ENCODE results near the gene DPEP2.
"Not testable (repeated sequence)": the region's sequence is repeated elsewhere in the genome, so short reads cannot be mapped to it uniquely, and the experiment has no call there.

DPEP2 gene

GRCh38 chr16:68005786-68006286 is 6.6 kb upstream of the DPEP2 start:
- DNase-seq (ENCODE audit: low spot score): peak; percentile 75

GRCh38 chr16:68005211-68005610 is 5.9 kb upstream of the DPEP2 start:
- no peak for DNase-seq (ENCODE audit: low spot score)

GRCh38 chr16:68003031-68003430 is 3.7 kb upstream of the DPEP2 start:
- no peak for DNase-seq (ENCODE audit: low spot score)

- DNase-seq (ENCODE audit: low spot score): no peak
Measured at GRCh38 chr16:68000450-68000849, 1.2 kb upstream of the DPEP2 start.

- no peak for DNase-seq (ENCODE audit: low spot score)
Measured at GRCh38 chr16:67999985-68000384, 701 bp upstream of the DPEP2 start.

- DNase-seq (ENCODE audit: low spot score): not testable (repeated sequence)
Measured at GRCh38 chr16:67998231-67998778, 979 bp downstream of the DPEP2 start.

DNA sequence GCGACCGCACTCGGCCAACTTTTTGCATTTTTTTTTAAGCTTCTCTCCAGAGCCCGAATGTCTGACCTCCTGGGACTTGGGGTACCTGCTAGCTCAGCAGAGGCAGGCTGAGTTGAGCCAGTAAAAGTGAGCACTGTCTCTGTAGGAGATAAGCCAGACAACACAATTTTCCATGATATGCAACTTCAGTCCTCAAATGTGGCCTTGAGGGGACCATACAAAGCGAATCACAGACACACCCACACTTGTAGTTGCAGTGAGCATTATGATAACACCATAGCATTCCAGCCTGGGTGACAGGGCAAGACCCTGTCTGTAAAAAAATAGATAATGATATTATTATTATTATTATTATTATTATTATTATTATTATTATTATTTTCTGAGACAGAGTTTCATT is 2.6 kb downstream of the DPEP2 start:
- DNase-seq (ENCODE audit: low spot score): no peak

- peak; percentile 52 for DNase-seq (ENCODE audit: low spot score)
Measured at GRCh38 chr16:67995423-67995822, 3.9 kb downstream of the DPEP2 start.

DNA sequence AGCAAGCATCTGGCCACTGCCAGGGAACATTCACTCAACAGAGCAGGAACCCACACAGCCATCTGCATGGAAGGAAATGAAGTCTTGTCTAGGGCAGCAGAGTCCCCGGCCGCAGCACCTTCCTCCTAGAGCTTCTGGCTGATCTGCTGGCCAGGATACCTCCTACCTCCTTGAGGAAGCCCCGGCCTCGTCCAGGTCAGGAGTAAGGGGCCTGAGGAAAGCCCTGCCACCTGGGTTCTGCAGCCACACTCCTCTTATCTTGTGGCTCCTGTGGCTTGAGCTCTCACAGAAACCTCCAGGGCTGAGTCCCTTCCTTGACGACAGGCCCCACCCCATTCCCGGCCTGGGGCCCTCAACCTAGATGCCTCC is 5.3 kb downstream of the DPEP2 start:
- DNase-seq (ENCODE audit: low spot score): not testable (repeated sequence)

DNA sequence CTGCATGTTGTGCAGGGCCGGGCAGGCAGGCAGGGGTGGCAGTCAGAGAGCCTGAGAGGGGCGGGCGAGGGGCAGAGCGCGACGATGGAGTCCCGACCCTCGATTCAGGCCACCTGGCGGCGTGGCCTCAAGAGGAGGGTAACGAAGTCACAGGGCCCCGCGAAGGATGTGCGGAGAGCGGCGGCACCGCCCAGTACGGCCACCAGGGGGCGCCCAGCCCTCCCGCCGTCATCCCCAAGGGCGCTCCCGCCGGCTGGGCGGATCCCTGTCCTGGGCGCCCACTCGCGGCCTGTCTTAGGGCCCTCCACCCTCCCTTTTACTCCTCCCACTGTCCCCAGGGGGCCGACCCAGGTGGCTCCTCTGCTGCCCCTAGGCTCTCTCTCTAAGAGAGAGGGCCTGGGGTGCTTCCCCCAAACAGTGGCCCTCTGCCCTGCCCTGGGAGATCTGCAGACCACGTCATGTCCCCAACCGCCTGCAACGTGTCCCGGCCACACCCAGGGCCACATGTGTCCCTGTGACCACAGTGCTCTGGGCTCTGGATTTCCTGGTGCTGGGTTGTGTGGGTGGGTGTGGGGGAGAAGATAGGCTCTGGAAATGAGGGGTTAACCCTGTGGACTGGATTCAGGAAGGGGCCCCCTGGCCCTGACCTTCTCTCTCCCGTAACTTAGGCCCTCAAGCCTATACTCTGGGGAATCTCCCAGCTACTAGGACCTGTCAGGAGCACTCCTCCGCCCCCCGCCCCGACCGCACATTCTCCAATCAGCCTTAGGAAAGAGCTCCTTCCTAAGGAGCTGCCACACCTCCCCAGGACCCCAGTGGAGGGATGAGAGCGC is 5.9 kb downstream of the DPEP2 start:
- peak; percentile 84 for DNase-seq (ENCODE audit: low spot score)

DNA sequence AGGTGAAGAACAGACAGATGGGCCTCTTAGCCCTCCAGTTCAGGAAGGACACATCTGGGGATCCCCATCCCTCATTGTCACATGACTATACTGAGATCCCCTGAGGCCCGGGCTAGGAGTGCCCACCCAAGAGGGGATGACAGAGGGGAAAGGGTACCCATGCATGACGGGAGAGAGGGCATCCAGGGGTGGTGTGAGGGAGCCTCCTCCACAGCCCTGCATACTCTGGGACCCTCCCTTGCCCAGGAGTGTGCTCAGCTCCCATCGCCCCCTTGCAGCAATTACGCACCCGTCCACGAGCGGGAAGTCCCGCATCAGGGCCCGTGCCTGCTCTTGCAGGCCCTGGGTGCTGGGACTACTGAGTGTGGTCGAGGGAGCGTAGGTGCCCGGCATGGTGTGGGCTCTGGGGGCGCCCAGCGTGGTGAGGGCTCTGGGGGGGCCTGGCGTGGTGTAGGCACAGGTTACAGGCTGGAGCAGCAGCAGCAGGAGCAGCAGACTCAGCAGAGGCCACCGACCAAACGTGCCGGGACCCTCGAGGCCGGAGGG is 6.5 kb downstream of the DPEP2 start:
- DNase-seq (ENCODE audit: low spot score): no peak

DNA sequence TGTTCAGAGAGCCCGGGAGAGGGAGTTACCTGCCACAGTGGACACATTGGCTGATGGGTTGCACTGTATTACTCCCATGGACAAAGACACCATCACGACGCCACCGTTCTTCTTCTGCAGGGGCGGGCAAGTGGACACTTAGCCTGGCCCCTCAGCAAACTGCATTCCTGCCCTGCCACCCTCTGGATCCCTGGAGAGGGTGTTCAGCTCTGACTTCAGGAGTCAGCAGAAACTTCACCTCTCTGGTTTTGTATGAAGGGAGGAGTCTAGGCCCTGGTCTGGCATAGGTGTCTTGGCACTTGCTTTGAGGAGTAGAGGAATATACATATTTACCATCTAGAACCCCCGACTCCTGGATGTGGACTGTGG is 9.3 kb downstream of the DPEP2 start:
- DNase-seq (ENCODE audit: low spot score): no peak

DNA sequence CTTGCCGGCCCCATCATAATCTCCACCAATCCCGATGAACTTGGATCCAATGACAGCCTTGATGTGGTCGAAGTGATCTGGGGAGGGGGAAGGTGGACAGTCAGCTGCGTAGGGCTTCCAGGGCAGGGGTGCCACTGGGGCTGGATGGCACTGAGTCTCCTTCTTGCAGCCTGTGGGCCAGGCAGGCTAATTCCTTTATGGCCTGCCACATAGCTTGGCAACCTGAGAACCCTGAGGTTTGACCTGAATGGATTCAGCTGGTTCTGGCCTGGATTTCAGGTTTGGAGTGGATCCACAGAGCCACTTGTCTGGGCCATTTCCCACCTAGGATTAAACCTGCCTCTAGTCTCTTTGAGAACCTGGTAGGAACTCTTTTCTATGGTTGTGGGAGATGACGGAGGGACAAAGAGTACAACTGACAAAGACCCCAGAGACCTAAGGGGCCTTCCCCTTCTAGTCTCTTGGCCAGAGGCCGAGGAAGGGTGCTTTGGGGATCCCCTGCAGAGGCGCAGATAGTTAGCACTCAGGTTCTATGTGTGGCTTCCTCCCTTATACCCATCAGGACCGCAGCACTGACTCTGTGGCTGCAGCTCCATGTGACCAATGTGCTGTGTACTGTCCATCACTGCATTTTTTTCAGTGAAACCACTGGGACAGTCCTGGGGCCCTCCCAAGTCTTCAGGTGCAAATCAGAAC is 9.8 kb downstream of the DPEP2 start:
- DNase-seq (ENCODE audit: low spot score): no peak

GRCh38 chr16:67988675-67989074 is 10.6 kb downstream of the DPEP2 start:
- no peak for DNase-seq (ENCODE audit: low spot score)

DNA sequence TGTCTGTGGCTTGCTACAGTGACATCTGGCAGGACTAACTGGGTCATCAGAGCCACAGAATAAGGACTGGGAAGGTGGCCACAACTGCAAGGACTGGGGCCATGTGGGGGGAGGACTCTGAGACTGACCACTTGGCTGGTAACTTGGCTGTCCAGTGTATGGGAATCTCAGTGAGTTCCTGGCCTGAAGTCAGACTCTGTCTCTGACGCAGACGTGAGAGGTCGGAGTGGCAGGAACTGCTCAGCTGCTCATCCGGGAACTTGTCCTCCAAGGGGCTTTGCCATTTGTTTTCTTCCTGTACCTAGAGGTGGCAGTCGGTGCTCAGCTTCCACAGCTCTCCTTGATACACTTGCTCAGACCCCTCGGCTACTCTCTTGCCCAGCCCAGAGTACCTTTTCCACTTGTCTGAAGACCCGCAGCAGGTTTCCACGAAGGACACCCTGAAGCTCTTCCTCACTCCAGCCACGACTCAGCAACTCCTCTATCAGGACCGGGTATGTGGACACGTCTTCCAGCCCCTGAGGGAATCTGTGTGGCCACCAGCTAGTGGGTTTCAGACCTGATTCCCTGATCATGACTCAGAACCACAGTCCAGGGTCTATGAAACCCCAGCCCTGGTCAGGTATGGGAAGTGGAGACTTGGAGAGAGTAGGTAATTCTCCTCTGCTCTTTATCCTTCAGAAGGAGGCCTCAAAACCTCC is 11.7 kb downstream of the DPEP2 start:
- DNase-seq (ENCODE audit: low spot score): no peak

GRCh38 chr16:67986949-67987348 is 12.3 kb downstream of the DPEP2 start:
- no peak for DNase-seq (ENCODE audit: low spot score)

DNA sequence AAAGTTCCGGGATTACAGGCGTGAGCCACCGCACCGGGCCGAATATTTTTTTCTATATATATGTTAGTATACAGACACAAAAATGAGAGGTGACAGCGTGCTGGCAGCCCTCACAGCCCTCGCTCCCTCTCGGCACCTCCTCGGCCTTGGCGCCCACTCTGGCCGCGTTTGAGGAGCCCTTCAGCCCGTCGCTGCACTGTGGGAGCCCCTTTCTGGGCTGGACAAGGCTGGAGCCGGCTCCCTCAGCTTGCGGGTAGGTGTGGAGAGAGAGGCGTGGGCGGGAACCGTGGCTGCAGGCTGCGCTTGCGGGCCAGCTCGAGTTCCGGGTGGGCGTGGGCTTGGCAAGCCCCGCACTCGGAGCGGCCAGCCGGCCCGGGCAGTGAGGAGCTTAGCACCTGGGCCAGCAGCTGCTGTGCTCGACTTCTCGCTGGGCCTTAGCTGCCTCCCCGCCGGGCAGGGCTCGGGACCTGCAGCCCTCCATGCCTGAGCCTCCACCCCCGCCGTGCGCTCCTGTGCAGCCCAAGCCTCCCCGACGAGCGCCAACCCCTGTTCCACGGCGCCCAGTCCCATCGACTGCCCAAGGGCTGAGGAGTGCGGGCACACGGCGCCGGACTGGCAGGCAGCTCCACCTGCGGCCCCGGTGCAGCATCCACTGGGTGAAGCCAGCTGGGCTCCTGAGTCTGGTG is 17.1 kb downstream of the DPEP2 start:
- DNase-seq (ENCODE audit: low spot score): no peak

DNA sequence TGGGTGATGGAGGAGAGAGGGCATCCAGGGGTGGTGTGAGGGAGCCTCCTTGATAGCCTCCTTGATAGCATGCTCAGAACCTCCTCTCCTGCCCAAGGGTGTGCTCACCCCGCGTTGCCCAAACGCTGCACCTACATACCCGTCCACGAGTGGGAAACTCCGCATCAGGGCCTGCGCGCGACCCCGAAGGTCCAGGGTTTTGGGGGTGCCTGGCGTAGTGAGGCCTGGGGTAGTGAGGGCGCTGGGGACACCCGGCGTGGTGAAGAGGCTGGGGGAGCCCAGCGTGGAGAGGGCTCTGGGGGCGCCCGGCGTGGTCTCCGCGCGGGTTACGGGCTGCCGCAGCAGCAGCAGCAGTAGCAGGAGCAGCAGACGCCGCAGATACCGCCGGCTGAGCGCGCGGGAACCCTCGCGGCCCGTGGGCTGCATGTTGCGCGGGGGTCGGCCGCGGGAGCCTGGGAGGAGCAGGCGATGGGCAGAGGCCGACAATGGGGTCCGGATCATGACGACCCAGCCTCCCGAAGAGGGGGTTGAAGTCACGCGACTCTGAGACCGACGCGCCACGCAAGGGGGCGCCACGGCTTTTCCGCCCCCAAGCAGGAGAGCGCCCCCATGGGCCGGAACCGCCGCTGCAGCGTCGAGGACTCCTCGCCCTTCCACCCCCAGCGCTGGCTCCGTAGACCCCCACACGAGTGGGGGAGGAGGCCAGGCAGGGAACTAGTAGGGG is 19.2 kb downstream of the DPEP2 start, which contains the start of gene DPEP3:
Gene DPEP3, minus strand, starts transcription at position 545 of the 724 bp plus-strand sequence. Its CDS starts 119 bp downstream, at position 426.
- no peak for DNase-seq (ENCODE audit: low spot score)

GRCh38 chr16:67977469-67978227 is 21.6 kb downstream of the DPEP2 start:
- no peak for DNase-seq (ENCODE audit: low spot score)

DNA sequence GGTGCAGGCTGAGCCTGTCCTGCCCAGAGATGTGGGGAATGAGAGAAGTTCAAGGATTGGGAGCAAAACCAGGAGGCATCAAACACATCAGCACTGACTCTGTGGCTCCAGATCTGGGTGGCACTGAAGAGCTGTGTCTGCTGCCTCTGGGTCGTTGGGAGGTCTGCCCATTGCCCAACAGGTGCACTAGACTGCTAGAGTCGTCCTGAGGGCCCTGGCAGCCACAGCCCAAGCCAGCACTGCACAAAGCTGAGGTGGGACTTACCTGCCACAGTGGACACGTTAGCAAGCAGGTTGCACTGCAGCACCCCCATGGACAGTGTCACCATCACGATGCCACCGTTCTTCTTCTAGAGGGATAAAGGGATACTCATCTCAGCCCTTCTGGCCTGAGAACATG is 22.3 kb downstream of the DPEP2 start:
- DNase-seq (ENCODE audit: low spot score): no peak

All from CD4-positive, alpha-beta T cell treated with Interleukin-2 at 100 ng/mL for 4 hours (primary cell).